H1 (cell line): ENCODE measurements around the gene BBIP1. TPM values are rescaled to one million over a fixed set of nuclear protein-coding genes. Genes with fewer than 3 reads are reported as not detected.

Source experiments
- CTCF ChIA-PET: fragments of 300-600 bp; sonication (Branson Sonifier 250); formaldehyde crosslinking; loops from one replicate; lab custom pipeline; 2021; ENCODE audit not compliant: partially characterized antibody; lab: Charles Lee
- POLR2A ChIA-PET: fragments of 300-600 bp; sonication (Branson Sonifier 250); formaldehyde crosslinking; loops from one replicate; lab custom pipeline; 2021; ENCODE audit warnings: inconsistent platforms; ENCODE audit not compliant: partially characterized antibody; lab: Charles Lee
- DNase-seq, 2 experiments: peaks; one replicate each; pipeline versions ENCODE4 v3.0.0 to v3.0.0-alpha.2; 2010 to 2022; ENCODE audit warnings: low spot score in 2 of 2, low read depth in 1 of 2, mixed read lengths in 1 of 2
- FAIRE-seq: peaks from 2 replicates; lab custom pipeline; 2011; peaks lifted over from hg19 to GRCh38; lab: Jason Lieb, UNC
- H2AFZ ChIP-seq: 2 replicates; pipeline ENCODE4 v1.8.1; 2012; ENCODE audit warnings: low read length, inconsistent platforms
- H2AK5ac ChIP-seq: 2 replicates; pipeline ENCODE4 v1.6.1; 2013; ENCODE audit warnings: low read depth, low read length
- H2BK120ac ChIP-seq: replicated peaks from 2 replicates; pipeline ENCODE3; 2013; ENCODE audit warnings: low read depth, low read length, inconsistent platforms
- H2BK12ac ChIP-seq: 2 replicates; pipeline ENCODE4 v1.6.1; 2013; ENCODE audit warnings: low read depth, low read length
- H2BK15ac ChIP-seq: 2 replicates; pipeline ENCODE4 v1.6.1; 2013; ENCODE audit warnings: low read length
- H2BK20ac ChIP-seq: 2 replicates; pipeline ENCODE4 v1.6.1; 2013; ENCODE audit warnings: low read length
- H2BK5ac ChIP-seq: 2 replicates; pipeline ENCODE4 v1.6.1; 2013; ENCODE audit warnings: low read depth, low read length
- H3K14ac ChIP-seq: 2 replicates; pipeline ENCODE4 v1.6.1; 2013; ENCODE audit warnings: inconsistent platforms; ENCODE audit not compliant: insufficient read length
- H3K18ac ChIP-seq: 2 replicates; pipeline ENCODE4 v1.6.1; 2013; ENCODE audit warnings: low read length; ENCODE audit errors: extremely low read depth
- H3K23ac ChIP-seq: 2 replicates; pipeline ENCODE4 v1.6.1; 2013; ENCODE audit warnings: inconsistent platforms; ENCODE audit not compliant: insufficient read length
- H3K23me2 ChIP-seq: 2 replicates; pipeline ENCODE4 v1.6.1; 2013; ENCODE audit warnings: low read depth, low read length
- H3K27ac ChIP-seq: 2 replicates; pipeline ENCODE4 v1.6.1; 2011; ENCODE audit warnings: low read depth, low read length, inconsistent platforms
- H3K27me3 ChIP-seq, 4 experiments: replicated peaks in 1 of 4; 1 replicate in 1 of 4; 2 replicates in 3 of 4; pipeline versions ENCODE4 v1.6.1 to v1.8.1; 2011 to 2013; ENCODE audit warnings: low read length in 3 of 4, mild to moderate bottlenecking in 3 of 4, inconsistent platforms in 2 of 4, mixed read lengths in 2 of 4, moderate library complexity in 1 of 4; ENCODE audit not compliant: control insufficient read depth in 3 of 4, insufficient read depth in 3 of 4; ENCODE audit errors: extremely low read depth in 1 of 4
- H3K36me3 ChIP-seq, 4 experiments: 2 replicates each; pipeline versions ENCODE4 v1.6.1 to v1.8.1; 2011 to 2013; ENCODE audit warnings: mild to moderate bottlenecking in 4 of 4, low read length in 3 of 4, moderate library complexity in 2 of 4, control low read depth in 1 of 4, inconsistent platforms in 1 of 4; ENCODE audit not compliant: insufficient read depth in 4 of 4, control insufficient read depth in 2 of 4
- H3K4ac ChIP-seq: replicated peaks from 2 replicates; pipeline ENCODE3; 2013; ENCODE audit warnings: low read length, low read depth, mixed read lengths, inconsistent platforms; ENCODE audit not compliant: insufficient read length
- H3K4me1 ChIP-seq, 4 experiments: replicated peaks in 1 of 4; 1 replicate in 1 of 4; 2 replicates in 3 of 4; pipeline versions ENCODE4 v1.6.1 to v1.8.1; 2011 to 2013; ENCODE audit warnings: low read length in 3 of 4, inconsistent platforms in 2 of 4, mixed read lengths in 1 of 4; ENCODE audit not compliant: insufficient read depth in 4 of 4, control insufficient read depth in 3 of 4
- H3K4me2 ChIP-seq, 2 experiments: 2 replicates each; pipeline versions ENCODE4 v1.6.1 to v1.8.1; 2011 to 2013; ENCODE audit warnings: low read depth in 2 of 2, low read length in 2 of 2, control low read depth in 1 of 2, inconsistent platforms in 1 of 2, mild to moderate bottlenecking in 1 of 2; ENCODE audit not compliant: insufficient read depth in 1 of 2
- H3K4me3 ChIP-seq, 4 experiments: fragments of 200-600, 300-600 bp in 1 of 4; sonication (generic), shearing (Covaris generic), sonication (Bioruptor Twin) in 1 of 4; 2 replicates each; pipeline versions ENCODE4 v1.5.1 to v1.8.1; 2011 to 2016; ENCODE audit warnings: low read length in 4 of 4, low read depth in 3 of 4, control low read depth in 2 of 4, inconsistent platforms in 2 of 4, mild to moderate bottlenecking in 2 of 4, mixed read lengths in 1 of 4, moderate library complexity in 1 of 4; ENCODE audit not compliant: insufficient read depth in 2 of 4; ENCODE audit errors: extremely low read depth in 1 of 4
- H3K56ac ChIP-seq: replicated peaks from 2 replicates; pipeline ENCODE3; 2013; ENCODE audit warnings: low read depth, mild to moderate bottlenecking, mixed read lengths, low read length, inconsistent platforms; ENCODE audit not compliant: insufficient read length
- H3K79me1 ChIP-seq: 2 replicates; pipeline ENCODE4 v1.6.1; 2013; ENCODE audit warnings: low read depth, low read length, control low read depth
- H3K79me2 ChIP-seq, 2 experiments: 2 replicates each; pipeline versions ENCODE4 v1.6.1 to v1.8.1; 2012 to 2013; ENCODE audit warnings: low read length in 2 of 2, mild to moderate bottlenecking in 2 of 2, inconsistent platforms in 1 of 2; ENCODE audit not compliant: insufficient read depth in 2 of 2, control insufficient read depth in 1 of 2
- H3K9ac ChIP-seq, 4 experiments: replicated peaks in 1 of 4; 1 replicate in 1 of 4; 2 replicates in 3 of 4; pipeline versions ENCODE4 v1.6.1 to v1.8.1; 2011 to 2013; ENCODE audit warnings: low read depth in 3 of 4, low read length in 3 of 4, control low read depth in 2 of 4, mild to moderate bottlenecking in 2 of 4, moderate library complexity in 2 of 4, inconsistent platforms in 1 of 4; ENCODE audit errors: extremely low read depth in 1 of 4
- H3K9me3 ChIP-seq, 2 experiments: 2 replicates each; pipeline versions ENCODE4 v1.6.1 to v1.8.1; 2012 to 2013; ENCODE audit warnings: mild to moderate bottlenecking in 2 of 2, moderate library complexity in 2 of 2, control low read depth in 1 of 2, inconsistent platforms in 1 of 2, low read depth in 1 of 2, low read length in 1 of 2, mixed read lengths in 1 of 2; ENCODE audit not compliant: insufficient read depth in 2 of 2
- H4K20me1 ChIP-seq, 2 experiments: replicated peaks in 1 of 2; 2 replicates each; pipeline versions ENCODE3 to v1.8.1; 2011 to 2013; ENCODE audit warnings: inconsistent platforms in 2 of 2, low read length in 2 of 2, mild to moderate bottlenecking in 1 of 2; ENCODE audit not compliant: insufficient read depth in 2 of 2, control insufficient read depth in 1 of 2
- H4K5ac ChIP-seq: 2 replicates; pipeline ENCODE4 v1.6.1; 2013; ENCODE audit warnings: low read length, low read depth, mixed read lengths, inconsistent platforms; ENCODE audit not compliant: insufficient read length
- H4K8ac ChIP-seq: 2 replicates; pipeline ENCODE4 v1.8.0; 2013; ENCODE audit warnings: mild to moderate bottlenecking, moderate library complexity, low read length, inconsistent platforms; ENCODE audit not compliant: insufficient read depth; ENCODE audit errors: extremely low read depth
- H4K91ac ChIP-seq: replicated peaks from 2 replicates; pipeline ENCODE3; 2013; ENCODE audit warnings: low read length, mixed read lengths, inconsistent platforms; ENCODE audit not compliant: insufficient read length
- BCL11A ChIP-seq, 2 experiments: IDR thresholded peaks; one replicate each; pipeline ENCODE4 v1.6.1; 2011; ENCODE audit warnings: low read depth in 2 of 2, low read length in 2 of 2, mild to moderate bottlenecking in 2 of 2
- CEBPB ChIP-seq: IDR thresholded peaks from 2 replicates; pipeline ENCODE4 v1.6.1; 2012; ENCODE audit warnings: low read depth, low read length
- CHD1 ChIP-seq: IDR thresholded peaks from 2 replicates; pipeline ENCODE4 v1.6.1; 2012; ENCODE audit warnings: low read depth, low read length, improper control_type of control experiment
- CTBP2 ChIP-seq: IDR thresholded peaks from 2 replicates; pipeline ENCODE4 v1.7.0; 2011; ENCODE audit warnings: borderline replicate concordance, mild to moderate bottlenecking, moderate library complexity, mixed read lengths, low read length; ENCODE audit not compliant: insufficient read depth, insufficient read length
- KDM5A ChIP-seq: fragments of 200-600 bp; IDR thresholded peaks from 2 replicates; pipeline ENCODE4 v1.7.1; 2012; ENCODE audit warnings: mild to moderate bottlenecking, low read length, inconsistent platforms, mixed read lengths
- MAFK ChIP-seq: IDR thresholded peaks from 2 replicates; pipeline ENCODE4 v1.6.1; 2012; ENCODE audit warnings: low read depth, mild to moderate bottlenecking, improper control_type of control experiment, low read length
- SIN3A ChIP-seq, 2 experiments: IDR thresholded peaks in 1 of 2; conservative IDR thresholded peaks in 1 of 2; 2 replicates each; pipeline ENCODE4 v1.6.1; 2011 to 2012; ENCODE audit warnings: low read length in 2 of 2, improper control_type of control experiment in 1 of 2, low read depth in 1 of 2, mild to moderate bottlenecking in 1 of 2
- TCF12 ChIP-seq: IDR thresholded peaks from 2 replicates; pipeline ENCODE4 v1.6.1; 2011; ENCODE audit warnings: low read depth, mild to moderate bottlenecking, low read length
- WGBS, 2 experiments: shearing (Covaris generic) in 1 of 2; methylation state at CpG; one replicate each; pipeline versions ENCODE4 v1.1.6 to v1.1.7; 2013 to 2015; ENCODE audit warnings: low lambda C conversion rate in 2 of 2, mixed read lengths in 2 of 2, inconsistent platforms in 1 of 2, low coverage in 1 of 2, missing lambda C conversion rate in 1 of 2; ENCODE audit not compliant: insufficient replicate concordance in 2 of 2, insufficient coverage in 1 of 2, insufficient read length in 1 of 2; ENCODE audit errors: extremely low coverage in 1 of 2, missing lambda C conversion rate in 1 of 2; 5-methylcytosine and 5-hydroxymethylcytosine counted together
- polyA plus RNA-seq, 7 experiments: library from polyadenylated mRNA; depleted of rRNA in 3 of 7; stranded (reverse) in 5 of 7; unstranded in 2 of 7; fragments of >200 nt in 5 of 7; fragments of 200-250 nt in 2 of 7; gene quantifications; 1 replicate in 5 of 7; 2 replicates in 1 of 7; 4 replicates in 1 of 7; pipeline versions ENCODE4 v1.2.1 to v1.2.3, GENCODE V29; 2011 to 2013; ENCODE audit warnings: missing spikeins in 2 of 7, mixed read lengths in 2 of 7
- total RNA-seq: library from RNA; stranded (reverse); fragmentation: NEBNext Ultra II Directional; extraction: Animal tissue kit (Norgen Biotek cat#: 25700); gene quantifications from 2 replicates; pipeline ENCODE4 v1.2.1, GENCODE V29; 2021
- TF ChIP-seq, protein P1 (sequence below): IDR thresholded peaks from 2 replicates; pipeline ENCODE4 v1.6.1; 2012; ENCODE audit warnings: low read length, inconsistent platforms
- TF ChIP-seq, protein P2 (sequence below): IDR thresholded peaks from 2 replicates; pipeline ENCODE4 v1.6.1; 2011; ENCODE audit warnings: low read length, improper control_type of control experiment

The BBIP1 gene
- total and polyA plus RNA-seq, 2 of the 8 experiments (the other 6 are each of a cell fraction or from before 2014, with no cell fraction given) = 8.8 to 19.6 TPM

DNA sequence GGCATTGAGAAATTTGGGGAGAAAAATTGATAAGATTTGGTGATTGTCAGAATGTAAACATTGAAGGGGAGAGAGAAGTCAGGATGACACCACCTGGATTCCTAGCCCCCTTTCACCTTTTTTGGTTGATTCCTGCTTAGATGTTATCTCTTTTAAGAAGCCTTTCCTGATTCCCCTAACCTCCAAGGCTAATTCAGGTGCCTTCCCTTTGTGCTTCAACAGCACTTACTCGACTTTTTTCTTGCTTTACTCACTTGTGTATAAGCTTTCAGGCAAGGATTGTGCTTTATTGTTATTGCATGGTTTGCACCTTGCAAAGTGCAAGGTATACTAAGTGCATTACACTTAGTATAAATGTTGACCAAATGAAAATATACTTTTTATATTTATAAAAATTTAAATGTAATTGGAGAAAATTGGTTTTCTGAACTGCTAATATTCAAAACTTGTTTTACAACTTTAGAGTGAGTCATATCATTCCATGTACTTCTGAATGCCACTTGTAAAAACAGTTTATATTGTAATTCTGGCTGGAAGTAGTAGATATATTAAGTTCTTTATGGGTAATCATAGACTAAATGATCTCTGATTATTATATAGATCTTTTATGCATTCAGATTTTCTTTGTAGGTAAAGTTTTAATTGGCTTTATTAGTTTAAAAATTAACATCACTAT is 13.7 kb upstream of the BBIP1 start:
- ChIA-PET POLR2A (no interaction called here), CTCF (interaction anchor here (0.9 to 1.2 kb wide), 2 partner anchors 8 to 275 kb away, joined by 3 read pairs; no protein-coding TSS in a partner anchor)
- Histone ChIP-seq H3K14ac (no peak overlapping the region), H3K79me2 (peaks cover 4 to 100% of the 10 kb centered on the region in 2 experiments), H3K4me1 (peaks cover 0 to 3% (median 0%) of the 10 kb centered on the region in 4 experiments; a peak in 1 of 7 replicates), H4K5ac (no peak overlapping the region), H3K4ac (no peak overlapping the region), H3K9me3 (no peaks in the 10 kb centered on the region), H4K8ac (no peak overlapping the region), H2AK5ac (no peak overlapping the region), H3K27me3 (no peaks in the 10 kb centered on the region), H2BK5ac (no peak overlapping the region), H3K4me2 (no peak overlapping the region), H3K79me1 (peaks cover 4% of the 10 kb centered on the region; the same call in 1 of the 2 replicates), H2BK20ac (no peak overlapping the region), H4K91ac (no peak overlapping the region), H3K36me3 (no peaks in the 10 kb centered on the region), H4K20me1 (peaks cover 1 to 7% of the 10 kb centered on the region in 2 experiments), H3K56ac (no peak overlapping the region), H3K23me2 (no peaks in the 10 kb centered on the region), H2BK15ac (no peak overlapping the region), H2BK12ac (no peak overlapping the region), H3K27ac (no peak overlapping the region), H3K18ac (no peak overlapping the region), H3K9ac (no peak overlapping the region), H3K23ac (no peak overlapping the region), H3K4me3 (no peak overlapping the region), H2BK120ac (no peak overlapping the region), H2AFZ (no peak overlapping the region)
- DNase-seq (no peak), FAIRE-seq (no peak)
- WGBS, 2 experiments = 91% methylated on average over 1 of the region's 1 CpG; no CpG with 5 or more reads in 1 of the 2 experiments
- no peak for TF ChIP-seq TCF12
- no peak for TF ChIP-seq KDM5A
- TF ChIP-seq MAFK = no peak
- no peak for TF ChIP-seq BCL11A (IDR thresholded peaks at IDR 0.05; ENCODE audit: low read depth in 2 of 2, low read length in 2 of 2)
- TF ChIP-seq, protein P1, sequence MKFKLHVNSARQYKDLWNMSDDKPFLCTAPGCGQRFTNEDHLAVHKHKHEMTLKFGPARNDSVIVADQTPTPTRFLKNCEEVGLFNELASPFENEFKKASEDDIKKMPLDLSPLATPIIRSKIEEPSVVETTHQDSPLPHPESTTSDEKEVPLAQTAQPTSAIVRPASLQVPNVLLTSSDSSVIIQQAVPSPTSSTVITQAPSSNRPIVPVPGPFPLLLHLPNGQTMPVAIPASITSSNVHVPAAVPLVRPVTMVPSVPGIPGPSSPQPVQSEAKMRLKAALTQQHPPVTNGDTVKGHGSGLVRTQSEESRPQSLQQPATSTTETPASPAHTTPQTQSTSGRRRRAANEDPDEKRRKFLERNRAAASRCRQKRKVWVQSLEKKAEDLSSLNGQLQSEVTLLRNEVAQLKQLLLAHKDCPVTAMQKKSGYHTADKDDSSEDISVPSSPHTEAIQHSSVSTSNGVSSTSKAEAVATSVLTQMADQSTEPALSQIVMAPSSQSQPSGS = no peak
- TF ChIP-seq, protein P2, sequence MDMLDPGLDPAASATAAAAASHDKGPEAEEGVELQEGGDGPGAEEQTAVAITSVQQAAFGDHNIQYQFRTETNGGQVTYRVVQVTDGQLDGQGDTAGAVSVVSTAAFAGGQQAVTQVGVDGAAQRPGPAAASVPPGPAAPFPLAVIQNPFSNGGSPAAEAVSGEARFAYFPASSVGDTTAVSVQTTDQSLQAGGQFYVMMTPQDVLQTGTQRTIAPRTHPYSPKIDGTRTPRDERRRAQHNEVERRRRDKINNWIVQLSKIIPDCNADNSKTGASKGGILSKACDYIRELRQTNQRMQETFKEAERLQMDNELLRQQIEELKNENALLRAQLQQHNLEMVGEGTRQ = no peak
- no peak for TF ChIP-seq CTBP2
- no peak for TF ChIP-seq CHD1
- TF ChIP-seq CEBPB = no peak
- no peak for TF ChIP-seq SIN3A (conservative IDR thresholded peaks at IDR 0.05 in 1 of 2, IDR thresholded peaks at IDR 0.05 in 1 of 2; ENCODE audit: low read depth in 1 of 2, low read length in 2 of 2)
